ENCODE results near the gene STAT3. TPM values are rescaled to one million over a fixed set of nuclear protein-coding genes. Genes with fewer than 3 reads are reported as not detected.

The STAT3 gene
- total and polyA plus RNA-seq, 9 of the 15 experiments (the other 6 are each of a cell fraction or from before 2014, with no cell fraction given), result 90.0 to 179 (median 114) TPM

- TF ChIP-seq, protein P1, sequence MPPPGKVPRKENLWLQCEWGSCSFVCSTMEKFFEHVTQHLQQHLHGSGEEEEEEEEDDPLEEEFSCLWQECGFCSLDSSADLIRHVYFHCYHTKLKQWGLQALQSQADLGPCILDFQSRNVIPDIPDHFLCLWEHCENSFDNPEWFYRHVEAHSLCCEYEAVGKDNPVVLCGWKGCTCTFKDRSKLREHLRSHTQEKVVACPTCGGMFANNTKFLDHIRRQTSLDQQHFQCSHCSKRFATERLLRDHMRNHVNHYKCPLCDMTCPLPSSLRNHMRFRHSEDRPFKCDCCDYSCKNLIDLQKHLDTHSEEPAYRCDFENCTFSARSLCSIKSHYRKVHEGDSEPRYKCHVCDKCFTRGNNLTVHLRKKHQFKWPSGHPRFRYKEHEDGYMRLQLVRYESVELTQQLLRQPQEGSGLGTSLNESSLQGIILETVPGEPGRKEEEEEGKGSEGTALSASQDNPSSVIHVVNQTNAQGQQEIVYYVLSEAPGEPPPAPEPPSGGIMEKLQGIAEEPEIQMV (tag; conservative IDR thresholded peaks at IDR 0.05; ENCODE audit: low read depth), result no peak
- peak; percentile 70 for TF ChIP-seq SUPT5H (IDR thresholded peaks at IDR 0.05)
- TF ChIP-seq, protein P2, sequence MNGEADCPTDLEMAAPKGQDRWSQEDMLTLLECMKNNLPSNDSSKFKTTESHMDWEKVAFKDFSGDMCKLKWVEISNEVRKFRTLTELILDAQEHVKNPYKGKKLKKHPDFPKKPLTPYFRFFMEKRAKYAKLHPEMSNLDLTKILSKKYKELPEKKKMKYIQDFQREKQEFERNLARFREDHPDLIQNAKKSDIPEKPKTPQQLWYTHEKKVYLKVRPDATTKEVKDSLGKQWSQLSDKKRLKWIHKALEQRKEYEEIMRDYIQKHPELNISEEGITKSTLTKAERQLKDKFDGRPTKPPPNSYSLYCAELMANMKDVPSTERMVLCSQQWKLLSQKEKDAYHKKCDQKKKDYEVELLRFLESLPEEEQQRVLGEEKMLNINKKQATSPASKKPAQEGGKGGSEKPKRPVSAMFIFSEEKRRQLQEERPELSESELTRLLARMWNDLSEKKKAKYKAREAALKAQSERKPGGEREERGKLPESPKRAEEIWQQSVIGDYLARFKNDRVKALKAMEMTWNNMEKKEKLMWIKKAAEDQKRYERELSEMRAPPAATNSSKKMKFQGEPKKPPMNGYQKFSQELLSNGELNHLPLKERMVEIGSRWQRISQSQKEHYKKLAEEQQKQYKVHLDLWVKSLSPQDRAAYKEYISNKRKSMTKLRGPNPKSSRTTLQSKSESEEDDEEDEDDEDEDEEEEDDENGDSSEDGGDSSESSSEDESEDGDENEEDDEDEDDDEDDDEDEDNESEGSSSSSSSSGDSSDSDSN (IDR thresholded peaks at IDR 0.05; ENCODE audit: borderline replicate concordance in 1 of 2, low read depth in 2 of 2, low read length in 2 of 2), result 0 out of 4 replicates have a peak, but pooled peaks of 1 of the 2 experiments have one; percentile 67
- TF ChIP-seq CBFA2T3 (IDR thresholded peaks at IDR 0.05), result no peak
- no peak for TF ChIP-seq ZNF224 (CRISPR knock-in tag; IDR thresholded peaks at IDR 0.05)
- no peak for TF ChIP-seq ZNF695 (CRISPR knock-in tag; IDR thresholded peaks at IDR 0.05)
- no peak for TF ChIP-seq U2AF2 (optimal IDR thresholded peaks at IDR 0.05; ENCODE audit: low read depth, low read length)
- no peak for TF ChIP-seq ZSCAN32 (CRISPR knock-in tag; IDR thresholded peaks at IDR 0.05)
- TF ChIP-seq ETV5 (CRISPR knock-in tag; IDR thresholded peaks at IDR 0.05; ENCODE audit: low read depth), result no peak
- no peak for TF ChIP-seq YBX1 (IDR thresholded peaks at IDR 0.05)
- TF ChIP-seq HMG20B (CRISPR knock-in tag; IDR thresholded peaks at IDR 0.05), result no peak
- TF ChIP-seq SMARCE1 (IDR thresholded peaks at IDR 0.05), result 0 out of 2 replicates have a peak, but pooled peaks have one; percentile 38
- peak in 1 of 2 experiments; percentile 28 for TF ChIP-seq E2F6 (IDR thresholded peaks at IDR 0.05; ENCODE audit: borderline replicate concordance in 1 of 2, extremely low read depth in 1 of 2, insufficient read depth in 1 of 2, insufficient read length in 1 of 2, low read depth in 1 of 2, low read length in 1 of 2, poor library complexity in 1 of 2, severe bottlenecking in 1 of 2)
- no peak for TF ChIP-seq LCOR (CRISPR knock-in tag; IDR thresholded peaks at IDR 0.05)
- TF ChIP-seq EWSR1 (IDR thresholded peaks at IDR 0.05; ENCODE audit: borderline replicate concordance, low read depth, partially characterized antibody), result no peak
- no peak for TF ChIP-seq TAF1 (IDR thresholded peaks at IDR 0.05; ENCODE audit: control insufficient read depth, extremely low read depth, insufficient read depth, low read length, severe bottlenecking)
- no peak for TF ChIP-seq DDX20 (tag; IDR thresholded peaks at IDR 0.05; ENCODE audit: low read depth)
- TF ChIP-seq POLR2B (IDR thresholded peaks at IDR 0.05; ENCODE audit: low read depth, partially characterized antibody), result peak; percentile 52
- TF ChIP-seq SIN3B (IDR thresholded peaks at IDR 0.05; ENCODE audit: low read depth), result no peak
- no peak for TF ChIP-seq NFRKB (IDR thresholded peaks at IDR 0.05; ENCODE audit: low read depth)
- peak; percentile 79 for TF ChIP-seq FIP1L1 (IDR thresholded peaks at IDR 0.05; ENCODE audit: low read depth, low read length, poor library complexity, severe bottlenecking)
Measured at GRCh38 chr17:42387661-42388380, 421 bp downstream of the STAT3 start (continued).
